HFFc6 (cell line): Measurements from ENCODE around the gene GNG4. TPM values are rescaled to one million over a fixed set of nuclear protein-coding genes. Genes with fewer than 3 reads are reported as not detected.
"Not testable (repeated sequence)": the region's sequence is repeated elsewhere in the genome, so short reads cannot be mapped to it uniquely, and the experiment has no call there.

Source experiments
- DNase-seq: peaks from one replicate; pipeline ENCODE4 v3.0.0-alpha.2; 2018
- H3K27ac Mint-ChIP-seq: 2 replicates; pipeline ENCODE4 v1.8.0; 2020; ENCODE audit warnings: mild to moderate bottlenecking, mixed read lengths
- H3K27me3 Mint-ChIP-seq: 2 replicates; pipeline ENCODE4 v1.8.0; 2021; ENCODE audit warnings: mild to moderate bottlenecking, moderate library complexity, mixed read lengths; ENCODE audit not compliant: insufficient read depth
- H3K36me3 Mint-ChIP-seq: 2 replicates; pipeline ENCODE4 v1.8.0; 2021; ENCODE audit warnings: low read depth, mixed read lengths
- H3K4me1 Mint-ChIP-seq: 2 replicates; pipeline ENCODE4 v1.8.0; 2020; ENCODE audit warnings: low read depth, mixed read lengths
- H3K4me3 Mint-ChIP-seq: 2 replicates; pipeline ENCODE4 v1.8.0; 2020; ENCODE audit warnings: mild to moderate bottlenecking, moderate library complexity, mixed read lengths
- H3K9me3 Mint-ChIP-seq: 2 replicates; pipeline ENCODE4 v1.8.0; 2020; ENCODE audit warnings: mild to moderate bottlenecking, mixed read lengths
- total RNA-seq, 6 experiments: library from RNA; stranded (reverse); fragmentation: NEBNext Ultra II Directional; extraction: Animal tissue kit (Norgen Biotek cat#: 25700); gene quantifications; 2 replicates in 1 of 6; 3 replicates in 5 of 6; pipeline ENCODE4 v1.2.3, GENCODE V29; 2021
- TF ChIP-seq, protein P1 (sequence below): fragments of 200-600 bp; sonication (generic); IDR thresholded peaks from 2 replicates; pipeline ENCODE4 v1.5.0; 2021; ENCODE audit warnings: antibody characterized with exemption, mild to moderate bottlenecking

GNG4 gene
- total RNA-seq, 6 experiments from 2014 or later, result 1.5 to 3.6 (median 2.9) TPM

DNA sequence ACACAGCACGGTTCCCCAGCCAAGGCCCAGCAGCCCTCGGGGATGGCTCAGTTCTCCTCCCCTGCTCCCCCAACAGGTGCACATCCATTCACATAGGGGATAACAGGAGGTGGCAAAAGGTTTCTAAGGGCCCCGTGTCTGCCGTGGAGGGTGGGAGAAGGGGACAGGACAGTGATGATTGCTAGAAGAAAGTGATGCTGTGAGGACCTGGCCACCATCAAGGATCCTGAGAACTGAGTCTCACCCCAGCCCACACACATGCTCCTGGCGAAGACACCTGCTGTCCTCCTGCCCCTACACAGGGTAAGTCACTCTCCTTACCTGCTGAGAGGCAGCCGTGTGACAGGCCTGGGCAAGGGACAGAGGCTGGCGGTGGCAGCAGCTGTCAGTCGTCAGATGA lies 54.5 kb downstream of the GNG4 start:
- DNase-seq, result no peak
- Mint-ChIP-seq H3K36me3 (no peaks in the 10 kb centered on the region), H3K27me3 (peaks cover 13% of the 10 kb centered on the region), H3K4me1 (no peaks in the 10 kb centered on the region), H3K27ac (no peak overlapping the region), H3K9me3 (no peaks in the 10 kb centered on the region), H3K4me3 (no peak overlapping the region)
- TF ChIP-seq, protein P1, sequence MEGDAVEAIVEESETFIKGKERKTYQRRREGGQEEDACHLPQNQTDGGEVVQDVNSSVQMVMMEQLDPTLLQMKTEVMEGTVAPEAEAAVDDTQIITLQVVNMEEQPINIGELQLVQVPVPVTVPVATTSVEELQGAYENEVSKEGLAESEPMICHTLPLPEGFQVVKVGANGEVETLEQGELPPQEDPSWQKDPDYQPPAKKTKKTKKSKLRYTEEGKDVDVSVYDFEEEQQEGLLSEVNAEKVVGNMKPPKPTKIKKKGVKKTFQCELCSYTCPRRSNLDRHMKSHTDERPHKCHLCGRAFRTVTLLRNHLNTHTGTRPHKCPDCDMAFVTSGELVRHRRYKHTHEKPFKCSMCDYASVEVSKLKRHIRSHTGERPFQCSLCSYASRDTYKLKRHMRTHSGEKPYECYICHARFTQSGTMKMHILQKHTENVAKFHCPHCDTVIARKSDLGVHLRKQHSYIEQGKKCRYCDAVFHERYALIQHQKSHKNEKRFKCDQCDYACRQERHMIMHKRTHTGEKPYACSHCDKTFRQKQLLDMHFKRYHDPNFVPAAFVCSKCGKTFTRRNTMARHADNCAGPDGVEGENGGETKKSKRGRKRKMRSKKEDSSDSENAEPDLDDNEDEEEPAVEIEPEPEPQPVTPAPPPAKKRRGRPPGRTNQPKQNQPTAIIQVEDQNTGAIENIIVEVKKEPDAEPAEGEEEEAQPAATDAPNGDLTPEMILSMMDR, result no peak

DNA sequence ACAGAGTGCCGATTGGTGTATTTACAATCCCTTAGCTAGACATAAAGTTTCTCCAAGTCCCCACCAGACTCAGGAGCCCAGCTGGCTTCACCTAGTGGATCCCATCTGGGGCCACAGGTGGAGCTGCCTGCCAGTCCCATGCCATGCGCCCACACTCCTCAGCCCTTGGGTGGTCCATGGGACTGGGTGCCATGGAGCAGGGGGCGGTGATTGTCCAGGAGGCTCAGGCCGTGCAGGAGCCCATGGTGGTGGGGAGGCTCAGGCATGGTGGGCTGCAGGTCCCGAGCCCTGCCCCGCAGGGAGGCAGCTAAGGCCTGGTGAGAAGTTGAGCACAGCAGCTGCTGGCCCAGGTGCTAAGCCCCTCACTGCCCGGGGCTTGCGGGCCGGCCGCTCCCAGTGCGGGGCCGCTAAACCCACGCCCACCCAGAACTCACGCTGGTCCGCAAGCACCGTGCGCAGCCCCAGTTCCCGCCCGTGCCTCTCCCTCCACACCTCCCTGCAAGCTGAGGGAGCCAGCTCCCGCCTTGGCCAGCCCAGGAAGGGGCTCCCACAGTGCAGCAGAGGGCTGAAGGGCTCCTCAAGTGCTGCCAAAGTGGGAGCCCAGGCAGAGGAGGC lies 55.2 kb downstream of the GNG4 start:
- H3K9me3 Mint-ChIP-seq, H3K27ac Mint-ChIP-seq, H3K4me3 Mint-ChIP-seq, H3K36me3 Mint-ChIP-seq, DNase-seq, H3K4me1 Mint-ChIP-seq: not testable (repeated sequence)
- H3K27me3 Mint-ChIP-seq, result peaks cover 13% of the 10 kb centered on the region

DNA sequence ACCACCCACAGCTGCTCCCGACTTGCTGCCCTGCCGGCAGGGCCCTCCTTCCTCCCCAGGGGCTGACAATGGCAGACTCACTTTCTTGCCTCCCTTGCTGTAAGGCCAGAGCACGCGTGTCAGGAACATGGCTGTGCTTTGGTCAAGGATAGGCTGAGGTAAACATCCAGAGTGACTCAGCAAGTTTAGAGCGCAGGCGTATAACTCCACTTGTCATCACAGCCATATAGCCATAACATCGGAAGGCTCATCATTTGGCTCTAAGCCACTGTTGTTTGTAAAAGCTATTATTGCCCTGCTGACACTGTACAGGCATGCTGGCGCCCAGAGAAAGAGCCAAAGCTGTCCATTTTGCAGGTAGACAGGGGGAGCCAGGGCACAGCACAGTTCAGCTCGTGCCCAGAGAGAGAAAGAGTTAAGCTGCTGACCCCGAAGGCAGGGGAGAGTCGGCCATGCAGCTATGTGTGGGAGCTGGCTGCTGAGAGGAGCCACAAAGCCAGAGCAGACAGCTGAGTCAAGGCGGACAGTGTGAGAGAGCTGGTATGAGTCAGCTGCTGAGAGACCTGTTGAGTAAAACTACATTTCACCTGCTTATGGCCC lies 60.6 kb downstream of the GNG4 start:
- peak; percentile 74 for DNase-seq
- H3K9me3 Mint-ChIP-seq, result no peaks in the 10 kb centered on the region
- peaks cover 16% of the 10 kb centered on the region for H3K4me1 Mint-ChIP-seq
- TF ChIP-seq, protein P1, result no peak
- 0 out of 2 replicates have a peak, but pooled peaks cover 5% of the 10 kb centered on the region for H3K36me3 Mint-ChIP-seq
- H3K27me3 Mint-ChIP-seq, result peaks cover 18% of the 10 kb centered on the region
- H3K4me3 Mint-ChIP-seq, result peak overlapping the region; percentile 37
- peak overlapping the region; percentile 93 for H3K27ac Mint-ChIP-seq

DNA sequence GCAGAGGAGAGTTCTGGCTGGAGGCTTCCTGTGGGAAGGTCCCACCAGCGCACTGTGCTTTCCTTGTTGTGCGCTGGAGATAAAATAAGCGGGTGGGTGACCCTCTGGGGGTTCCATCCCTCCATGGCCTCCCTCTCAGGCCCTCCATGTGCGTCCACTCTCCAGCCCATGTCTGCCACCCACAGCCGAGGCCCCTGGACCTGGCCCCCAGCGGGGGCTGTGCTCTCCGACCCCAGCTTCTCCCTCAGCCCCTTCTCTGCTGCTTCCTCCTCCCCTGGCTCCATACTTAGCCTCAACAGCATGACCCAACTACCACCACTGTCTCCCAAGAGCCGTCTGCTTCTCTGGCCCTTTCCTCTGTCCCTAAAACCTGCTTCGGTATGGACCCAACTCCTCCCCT lies 61.4 kb downstream of the GNG4 start:
- Mint-ChIP-seq H3K27me3 (peaks cover 20% of the 10 kb centered on the region), H3K4me1 (peaks cover 16% of the 10 kb centered on the region), H3K27ac (peak overlapping the region; percentile 93), H3K36me3 (0 out of 2 replicates have a peak, but pooled peaks cover 5% of the 10 kb centered on the region), H3K4me3 (no peak overlapping the region), H3K9me3 (no peaks in the 10 kb centered on the region)
- TF ChIP-seq, protein P1, result no peak
- DNase-seq, result no peak

DNA sequence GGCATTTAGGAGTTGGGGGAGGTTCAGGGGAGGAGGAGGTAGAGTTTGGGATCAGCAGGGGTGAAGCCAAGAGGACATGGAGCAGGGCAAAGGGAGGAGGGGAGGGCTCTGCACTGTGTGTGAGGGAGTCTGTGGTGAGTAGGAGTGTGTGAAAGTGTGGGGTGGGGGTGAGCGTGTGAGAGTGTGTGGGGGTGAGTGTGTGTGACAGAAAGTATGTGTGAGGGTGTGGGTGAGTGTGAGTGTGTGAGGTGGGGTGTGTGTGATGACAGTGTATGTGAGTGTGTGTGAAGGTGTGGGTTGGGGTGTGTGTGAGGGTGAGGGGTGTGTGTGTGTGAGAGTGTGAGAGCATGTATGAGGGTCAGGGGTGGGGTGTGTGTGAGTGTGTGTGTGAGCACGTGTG lies 62.6 kb downstream of the GNG4 start:
- Mint-ChIP-seq H3K4me3 (no peak overlapping the region), H3K27me3 (peaks cover 20% of the 10 kb centered on the region), H3K27ac (no peak overlapping the region), H3K4me1 (peaks cover 16% of the 10 kb centered on the region), H3K9me3 (no peaks in the 10 kb centered on the region), H3K36me3 (0 out of 2 replicates have a peak, but pooled peaks cover 5% of the 10 kb centered on the region)
- TF ChIP-seq, protein P1, result no peak
- no peak for DNase-seq

DNA sequence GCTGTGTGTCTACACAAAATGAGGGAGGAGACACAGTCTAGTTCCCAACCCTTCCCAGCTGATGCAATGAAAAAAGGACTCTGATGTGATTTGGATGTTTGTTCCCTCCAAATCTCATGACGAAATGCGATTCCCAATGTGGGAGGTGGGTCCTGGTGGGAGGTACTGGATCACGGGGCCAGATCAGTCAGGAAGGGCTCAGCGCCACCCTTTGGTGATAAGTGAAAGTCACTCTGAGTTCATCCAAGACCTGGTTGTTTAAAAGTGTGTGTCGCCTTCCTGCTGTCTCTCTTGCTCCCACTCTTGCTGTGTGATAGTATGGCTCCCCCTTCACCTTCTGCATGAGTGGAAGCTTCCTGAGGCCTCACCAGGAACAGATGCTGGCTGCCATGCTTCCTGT lies 63.2 kb downstream of the GNG4 start:
- no peaks in the 10 kb centered on the region for H3K9me3 Mint-ChIP-seq
- H3K4me3 Mint-ChIP-seq, result no peak overlapping the region
- TF ChIP-seq, protein P1, result no peak; the same call in 1 of the 2 replicates
- peaks cover 20% of the 10 kb centered on the region for H3K27me3 Mint-ChIP-seq
- H3K4me1 Mint-ChIP-seq, result peaks cover 16% of the 10 kb centered on the region
- H3K27ac Mint-ChIP-seq, result no peak overlapping the region
- H3K36me3 Mint-ChIP-seq, result 0 out of 2 replicates have a peak, but pooled peaks cover 5% of the 10 kb centered on the region
- DNase-seq, result no peak
